Activated CD8-positive, alpha-beta memory T cell treated with anti-CD3 and anti-CD28 coated beads for 36 hours (primary cell): Measurements from ENCODE around the gene C6orf15. TPM values are rescaled to one million over a fixed set of nuclear protein-coding genes. Genes with fewer than 3 reads are reported as not detected.

Experiments used
- total RNA-seq, 2 experiments: library from RNA; stranded (reverse); gene quantifications; one replicate each; pipeline ENCODE4 v1.2.3, GENCODE V29; 2021

The C6orf15 gene
- total RNA-seq, 2 experiments from 2014 or later, result not detected

Other genes starting within 250 kb of the C6orf15 start
- gene DDR1, start 228.1 kb downstream of the C6orf15 start, total RNA-seq, result 1 to 10 TPM; 8.6 to 8.7 TPM
- 10 to 100 TPM; 47.0 to 51.3 TPM for gene GTF2H4, start 204.4 kb downstream of the C6orf15 start, total RNA-seq
- 10 to 100 TPM; 80.1 to 88.6 TPM for gene VARS2, start 198.3 kb downstream of the C6orf15 start, total RNA-seq
- gene SFTA2, start 180.4 kb downstream of the C6orf15 start, total RNA-seq, result not detected
- not detected for gene MUCL3, start 171.6 kb downstream of the C6orf15 start, total RNA-seq
- not detected for gene MUC21, start 128.9 kb downstream of the C6orf15 start, total RNA-seq
- not detected for gene MUC22, start 102.1 kb downstream of the C6orf15 start, total RNA-seq
- gene PSORS1C1, start 2.2 kb upstream of the C6orf15 start, total RNA-seq, result not detected
- gene CDSN, start 7.9 kb upstream of the C6orf15 start, total RNA-seq, result not detected
- gene PSORS1C2, start 26.5 kb upstream of the C6orf15 start, total RNA-seq, result not detected
- gene CCHCR1, start 45.2 kb upstream of the C6orf15 start, total RNA-seq, result 10 to 100 TPM; 47.1 to 47.7 TPM
- 100 to 1,000 TPM in 1 of 2 experiments, 10 to 100 TPM in 1; 98.1 to 103 TPM for gene TCF19, start 46.0 kb upstream of the C6orf15 start, total RNA-seq
- gene POU5F1, start 58.1 kb upstream of the C6orf15 start, total RNA-seq, result under 1 TPM in 1 of 2 experiments, not detected in 1; 0.15 TPM
- 100 to 1,000 TPM; 647 to 650 TPM for gene HLA-C, start 159.5 kb upstream of the C6orf15 start, total RNA-seq
- gene HLA-B, start 244.6 kb upstream of the C6orf15 start, total RNA-seq, result 1,000 to 10,000 TPM; 2,691 to 2,699 TPM